ENCODE results near the gene DBH.
"Not testable (repeated sequence)": the region's sequence is repeated elsewhere in the genome, so short reads cannot be mapped to it uniquely, and the experiment has no call there.

Gene DBH

GRCh38 chr9:133672503-133673257 lies 36.5 kb downstream of the DBH start:
- H3K4me3 Mint-ChIP-seq = no peak overlapping the region
- H3K27ac Mint-ChIP-seq = no peak overlapping the region
- no peak for ATAC-seq
- no peaks in the 10 kb centered on the region for H3K36me3 Mint-ChIP-seq
- peaks cover 35% of the 10 kb centered on the region for H3K27me3 Mint-ChIP-seq
- no peaks in the 10 kb centered on the region for H3K4me1 Mint-ChIP-seq
- no peaks in the 10 kb centered on the region for H3K9me3 Mint-ChIP-seq

DNA sequence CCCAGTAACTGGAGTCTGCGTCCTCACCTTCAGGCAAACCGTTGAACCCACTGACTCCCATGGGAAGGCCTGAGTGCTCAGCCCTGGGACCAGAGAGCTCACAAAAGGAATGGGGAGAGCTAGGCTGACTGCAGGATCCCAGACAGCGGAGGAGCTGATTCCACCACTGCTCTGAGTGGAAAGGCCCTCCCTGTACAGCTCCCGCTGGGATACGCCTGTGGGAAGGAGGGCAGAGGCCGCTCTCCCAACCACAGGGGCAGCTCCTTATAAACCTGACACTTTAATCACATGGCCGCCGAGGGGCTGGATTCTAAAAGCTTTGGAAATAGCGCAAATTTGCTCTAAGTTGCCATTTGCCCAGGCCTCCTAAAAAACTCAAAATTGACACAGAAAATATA lies 37.1 kb downstream of the DBH start:
- H3K4me1 Mint-ChIP-seq = no peaks in the 10 kb centered on the region
- ATAC-seq = no peak
- H3K4me3 Mint-ChIP-seq = no peak overlapping the region
- no peak overlapping the region for H3K27ac Mint-ChIP-seq
- H3K36me3 Mint-ChIP-seq = no peaks in the 10 kb centered on the region
- H3K27me3 Mint-ChIP-seq = peaks cover 35% of the 10 kb centered on the region
- H3K9me3 Mint-ChIP-seq = no peaks in the 10 kb centered on the region

DNA sequence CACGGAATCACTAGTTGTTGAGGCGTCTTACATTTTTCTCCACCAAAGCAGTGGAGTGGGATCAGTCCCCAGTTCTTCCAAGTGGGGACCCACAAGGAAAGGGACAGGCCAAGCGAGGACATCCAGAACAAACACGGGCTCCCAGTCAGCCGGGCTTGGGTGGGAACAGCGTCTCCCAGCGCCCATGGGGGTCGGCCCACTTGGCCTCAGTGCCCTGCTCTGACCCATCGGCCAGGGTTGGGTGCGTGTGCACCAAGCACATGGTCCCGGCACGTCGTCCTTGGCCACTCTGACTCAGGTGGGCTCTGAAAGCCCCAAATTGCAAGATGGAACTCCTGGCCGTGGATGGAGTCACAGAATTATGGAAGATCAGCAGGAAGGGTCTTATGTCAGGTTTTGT lies 37.9 kb downstream of the DBH start:
- no peak overlapping the region for H3K27ac Mint-ChIP-seq
- H3K4me1 Mint-ChIP-seq = no peaks in the 10 kb centered on the region
- H3K36me3 Mint-ChIP-seq = no peaks in the 10 kb centered on the region
- no peaks in the 10 kb centered on the region for H3K9me3 Mint-ChIP-seq
- peaks cover 35% of the 10 kb centered on the region for H3K27me3 Mint-ChIP-seq
- no peak overlapping the region for H3K4me3 Mint-ChIP-seq
- no peak for ATAC-seq

DNA sequence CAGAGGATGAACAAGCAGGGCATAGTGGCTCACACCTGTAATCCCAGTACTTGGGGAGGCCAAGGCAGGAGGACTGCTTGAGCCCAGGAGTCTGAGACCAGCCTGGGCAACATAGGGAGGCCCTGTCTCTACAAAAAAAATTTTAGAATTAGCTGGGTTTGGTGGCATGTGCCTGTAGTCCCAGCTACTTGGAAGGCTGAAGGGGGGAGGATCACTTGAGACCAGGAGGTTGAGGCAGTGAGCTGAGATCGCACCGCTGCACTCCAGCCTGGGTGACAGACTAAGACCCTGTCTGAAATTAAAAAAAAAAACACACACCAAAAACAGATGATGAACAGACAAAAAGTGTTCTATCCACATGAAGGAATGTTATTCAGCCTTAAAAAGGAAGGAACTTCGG lies 39.6 kb downstream of the DBH start:
- ATAC-seq, H3K27ac Mint-ChIP-seq, H3K4me3 Mint-ChIP-seq, H3K9me3 Mint-ChIP-seq, H3K36me3 Mint-ChIP-seq, H3K4me1 Mint-ChIP-seq: not testable (repeated sequence)
- peaks cover 35% of the 10 kb centered on the region for H3K27me3 Mint-ChIP-seq

- no peak overlapping the region for H3K4me3 Mint-ChIP-seq
- H3K27ac Mint-ChIP-seq = no peak overlapping the region
- no peaks in the 10 kb centered on the region for H3K36me3 Mint-ChIP-seq
- no peaks in the 10 kb centered on the region for H3K4me1 Mint-ChIP-seq
- no peaks in the 10 kb centered on the region for H3K9me3 Mint-ChIP-seq
- peaks cover 28% of the 10 kb centered on the region for H3K27me3 Mint-ChIP-seq
- ATAC-seq = no peak
These were observed 40.3 kb downstream of the DBH start for GRCh38 chr9:133676450-133676849.

DNA sequence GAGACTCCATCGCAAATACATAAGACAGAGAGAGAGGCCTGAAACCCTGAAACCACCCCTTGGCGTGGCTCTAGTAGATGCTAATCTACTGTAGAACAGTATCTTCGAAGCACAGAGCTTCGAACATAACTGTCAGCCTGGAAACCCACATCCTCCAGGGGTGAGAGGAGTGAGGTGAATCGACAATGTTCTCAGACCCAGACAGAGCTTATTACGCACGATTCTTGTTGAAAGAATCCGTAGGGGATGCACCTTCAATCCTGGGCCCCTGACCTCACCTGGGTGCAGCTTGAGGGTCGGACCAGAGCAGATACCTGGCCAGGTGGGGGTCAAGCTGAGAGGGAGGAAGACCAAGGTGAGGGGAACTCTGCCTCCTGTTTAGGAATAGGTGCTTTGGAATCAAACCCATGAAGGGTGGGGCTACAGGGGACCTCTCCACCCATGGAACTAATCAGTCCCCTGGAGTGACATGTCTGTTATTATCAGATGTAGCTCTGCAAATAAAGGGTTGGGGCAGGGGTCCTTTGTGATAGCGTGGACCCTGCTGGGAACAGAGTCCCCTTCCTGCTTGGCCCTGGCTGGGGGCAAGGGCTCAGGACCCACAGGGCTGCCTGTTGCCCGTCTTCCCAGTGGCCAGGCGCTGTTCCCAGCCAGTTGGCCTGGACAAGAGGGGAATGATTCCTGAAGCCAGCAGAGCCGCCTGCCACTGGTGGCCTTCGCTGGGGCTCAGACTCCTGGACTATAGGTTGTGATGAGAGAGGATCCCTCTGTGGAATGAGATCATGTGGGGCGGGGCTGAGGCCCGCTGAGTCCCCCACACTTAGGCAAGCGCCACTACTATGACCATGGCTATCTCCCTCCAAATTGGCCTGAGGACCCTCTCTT lies 41.2 kb downstream of the DBH start:
- Mint-ChIP-seq H3K4me1 (no peaks in the 10 kb centered on the region), H3K27me3 (peaks cover 19% of the 10 kb centered on the region), H3K9me3 (no peaks in the 10 kb centered on the region), H3K4me3 (no peak overlapping the region), H3K27ac (no peak overlapping the region), H3K36me3 (no peaks in the 10 kb centered on the region)
- ATAC-seq = no peak

DNA sequence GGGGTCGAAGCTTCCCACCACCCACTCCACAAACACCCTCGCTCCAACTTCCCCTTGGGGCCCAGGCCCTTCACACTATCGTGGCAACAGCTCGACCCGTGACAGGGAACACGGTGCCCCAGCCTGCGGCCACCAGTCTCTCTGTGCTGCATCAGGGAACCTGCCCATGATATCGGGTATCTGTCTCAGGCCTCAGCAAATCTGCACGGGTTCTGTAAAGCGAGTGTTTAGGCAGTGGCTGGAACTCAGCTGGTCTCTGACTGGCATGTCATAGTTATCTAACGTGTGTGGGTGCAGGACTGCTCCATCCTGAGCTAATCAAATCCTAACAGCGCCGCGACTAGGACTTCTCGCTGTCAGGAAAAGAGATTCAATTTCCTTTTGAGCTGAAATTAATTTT lies 42.9 kb downstream of the DBH start:
- H3K27ac Mint-ChIP-seq = no peak overlapping the region

GRCh38 chr9:133679466-133680061 lies 43.4 kb downstream of the DBH start:
- Mint-ChIP-seq H3K9me3 (no peaks in the 10 kb centered on the region), H3K27ac (no peak overlapping the region), H3K4me1 (peaks cover 8% of the 10 kb centered on the region), H3K36me3 (no peaks in the 10 kb centered on the region), H3K4me3 (no peak overlapping the region), H3K27me3 (peaks cover 2% of the 10 kb centered on the region)
- no peak for ATAC-seq

More for the DNA sequence above, 42.9 kb downstream of the DBH start:
- H3K9me3 Mint-ChIP-seq = no peaks in the 10 kb centered on the region
- no peak overlapping the region for H3K4me3 Mint-ChIP-seq
- H3K4me1 Mint-ChIP-seq = peaks cover 8% of the 10 kb centered on the region
- H3K36me3 Mint-ChIP-seq = no peaks in the 10 kb centered on the region
- ATAC-seq = no peak
- H3K27me3 Mint-ChIP-seq = peaks cover 7% of the 10 kb centered on the region

DNA sequence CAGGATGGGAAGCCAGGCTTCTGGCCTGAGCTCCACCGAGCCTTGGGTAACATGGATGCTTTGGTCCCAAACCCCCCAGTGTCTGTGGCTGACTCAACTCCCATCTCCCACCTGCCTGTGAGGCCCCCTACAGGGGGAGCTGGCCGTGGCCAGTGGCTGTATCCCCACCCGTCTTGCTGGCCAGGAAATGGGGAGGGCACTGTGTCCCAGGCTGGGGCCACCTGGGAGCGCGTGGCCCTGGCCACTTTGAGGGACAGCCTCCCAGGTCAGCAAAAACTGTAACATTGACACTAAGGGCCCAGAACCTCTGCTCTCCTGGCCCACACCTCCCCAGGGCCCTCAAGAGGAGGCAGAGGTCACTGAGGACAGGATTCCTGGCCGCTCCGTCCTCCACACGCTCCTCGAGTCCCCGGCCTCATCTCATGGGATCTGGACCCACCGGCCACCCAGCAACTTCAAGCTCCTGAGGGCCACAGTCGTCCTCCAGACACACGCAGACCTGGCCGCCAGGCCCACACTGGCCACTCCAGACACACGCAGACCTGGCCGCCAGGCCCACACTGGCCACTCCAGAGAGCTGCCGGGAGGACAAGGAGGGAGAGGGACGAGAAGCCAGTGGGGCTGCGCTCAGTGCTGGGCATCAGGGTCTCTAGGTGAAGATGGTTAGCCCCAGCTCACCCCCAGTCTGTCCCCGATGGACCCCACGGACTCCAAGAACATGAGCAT lies 44.2 kb downstream of the DBH start:
- no peaks in the 10 kb centered on the region for H3K36me3 Mint-ChIP-seq
- no peak for ATAC-seq
- no peaks in the 10 kb centered on the region for H3K27me3 Mint-ChIP-seq
- H3K27ac Mint-ChIP-seq = no peak overlapping the region
- H3K4me1 Mint-ChIP-seq = peaks cover 8% of the 10 kb centered on the region
- no peak overlapping the region for H3K4me3 Mint-ChIP-seq
- H3K9me3 Mint-ChIP-seq = no peaks in the 10 kb centered on the region

DNA sequence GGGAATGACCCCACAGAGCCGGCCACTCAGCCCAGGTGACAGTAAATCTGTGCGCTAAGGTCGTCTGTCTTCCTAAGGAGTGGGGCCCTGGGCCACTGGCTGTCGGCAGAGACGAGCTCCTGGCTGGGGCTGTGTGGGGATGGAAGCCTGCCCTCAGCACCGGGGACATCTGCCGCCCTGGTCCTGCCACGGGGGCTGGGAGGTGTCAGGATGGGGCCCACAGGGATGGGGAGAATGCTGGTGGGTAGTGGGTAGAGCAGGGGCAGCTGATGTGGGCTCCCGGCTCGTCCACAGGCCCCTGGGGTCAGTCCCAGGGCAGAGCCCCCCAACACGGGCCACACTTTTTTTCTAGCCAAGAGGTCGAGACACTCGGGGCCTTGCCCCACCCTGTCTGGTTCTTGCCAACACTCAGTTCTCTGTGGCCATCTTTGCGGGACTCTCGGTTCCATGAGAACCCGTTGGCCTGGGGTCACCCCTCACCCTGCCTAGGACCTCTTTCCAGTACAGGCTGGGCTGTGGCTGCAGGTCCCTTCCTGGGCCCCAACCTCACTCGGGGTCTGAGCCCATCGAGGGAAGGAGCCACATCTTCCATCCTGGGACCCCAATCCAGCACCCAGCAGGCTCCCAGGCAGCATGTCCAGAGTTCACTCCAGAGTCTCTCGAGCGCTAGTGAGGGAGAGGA lies 45.0 kb downstream of the DBH start:
- no peak overlapping the region for H3K4me3 Mint-ChIP-seq
- ATAC-seq = no peak
- no peaks in the 10 kb centered on the region for H3K36me3 Mint-ChIP-seq
- peaks cover 8% of the 10 kb centered on the region for H3K4me1 Mint-ChIP-seq
- H3K27me3 Mint-ChIP-seq = no peaks in the 10 kb centered on the region
- no peaks in the 10 kb centered on the region for H3K9me3 Mint-ChIP-seq
- H3K27ac Mint-ChIP-seq = no peak overlapping the region

- Mint-ChIP-seq H3K9me3 (no peaks in the 10 kb centered on the region), H3K4me1 (peaks cover 8% of the 10 kb centered on the region), H3K27ac (no peak overlapping the region), H3K36me3 (no peaks in the 10 kb centered on the region), H3K27me3 (peaks cover 6% of the 10 kb centered on the region), H3K4me3 (no peak overlapping the region)
- no peak for ATAC-seq
These were observed 45.6 kb downstream of the DBH start for GRCh38 chr9:133681658-133682306.

DNA sequence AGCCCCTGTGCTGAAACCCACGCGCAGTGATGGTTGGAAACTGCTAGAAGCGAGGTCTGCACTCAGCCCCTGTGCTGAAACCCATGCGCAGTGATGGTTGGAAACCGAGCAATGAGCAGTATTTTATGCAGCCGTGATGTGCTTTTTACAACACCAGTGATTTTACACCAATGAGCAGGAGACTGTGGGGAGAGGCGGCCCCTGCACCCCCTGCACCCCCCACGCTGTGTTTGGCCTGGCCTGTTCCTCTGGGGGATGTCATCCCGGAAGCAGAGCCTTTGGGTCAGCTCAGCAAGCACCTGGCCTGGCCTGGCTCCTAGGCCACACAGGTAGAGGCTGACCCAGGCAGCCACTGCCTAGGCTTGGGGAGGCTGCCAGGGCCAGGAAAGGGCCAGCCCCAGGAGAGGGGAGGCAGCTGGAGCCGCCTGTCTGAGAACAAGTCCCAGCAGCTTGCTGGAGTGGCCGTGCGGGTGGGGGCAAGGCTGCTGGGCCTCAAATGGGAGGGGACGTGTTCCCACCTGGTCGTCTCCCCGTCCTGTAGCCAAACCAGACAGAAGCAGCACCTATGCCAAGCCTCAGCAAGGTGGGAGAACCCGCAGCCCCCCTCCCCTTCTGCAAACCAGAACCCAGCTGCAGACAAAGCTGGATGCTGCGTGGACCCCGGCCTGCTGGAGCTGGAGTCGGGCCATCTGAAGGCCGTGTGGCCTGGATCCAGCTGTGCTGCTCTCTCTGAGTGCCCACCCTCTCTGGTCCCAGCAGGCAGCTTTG lies 46.8 kb downstream of the DBH start:
- Mint-ChIP-seq H3K27me3 (peaks cover 8% of the 10 kb centered on the region), H3K9me3 (no peaks in the 10 kb centered on the region), H3K27ac (peak overlapping the region; percentile 51), H3K4me1 (peaks cover 8% of the 10 kb centered on the region), H3K4me3 (no peak overlapping the region), H3K36me3 (no peaks in the 10 kb centered on the region)
- no peak for ATAC-seq

GRCh38 chr9:133683586-133684120 lies 47.5 kb downstream of the DBH start:
- Mint-ChIP-seq H3K27me3 (peaks cover 15% of the 10 kb centered on the region), H3K4me3 (peak overlapping the region; percentile 16), H3K36me3 (no peaks in the 10 kb centered on the region), H3K9me3 (no peaks in the 10 kb centered on the region), H3K27ac (peak overlapping the region; percentile 51), H3K4me1 (peaks cover 8% of the 10 kb centered on the region)
- peak; percentile 42 for ATAC-seq
